H7 (cell line): Measurements from ENCODE around the gene KCNIP1. TPM values are rescaled to one million over a fixed set of nuclear protein-coding genes. Genes with fewer than 3 reads are reported as not detected.
"Not testable (repeated sequence)": the region's sequence is repeated elsewhere in the genome, so short reads cannot be mapped to it uniquely, and the experiment has no call there.

ENCODE experiments used
- DNase-seq: peaks from one replicate; pipeline ENCODE4 v3.0.0; 2012
- H3K27me3 ChIP-seq: 2 replicates; pipeline ENCODE4 v1.6.0; 2011; ENCODE audit warnings: mild to moderate bottlenecking, low read length; ENCODE audit not compliant: control insufficient read depth, insufficient read depth
- H3K36me3 ChIP-seq: replicated peaks from 2 replicates; pipeline ENCODE4 v1.5.1; 2011; ENCODE audit warnings: low read length; ENCODE audit not compliant: control insufficient read depth, insufficient read depth
- H3K4me3 ChIP-seq: 2 replicates; pipeline ENCODE4 v1.5.1; 2011; ENCODE audit warnings: low read depth, mild to moderate bottlenecking, control low read depth, low read length, moderate library complexity; ENCODE audit not compliant: insufficient read depth
- total RNA-seq: library from RNA; depleted of rRNA; stranded (reverse); fragments of >200 nt; shearing (Covaris generic); gene quantifications from 2 replicates; pipeline ENCODE4 v1.2.3, GENCODE V29; 2014

The KCNIP1 gene
- total RNA-seq, 1 experiment from 2014 or later = 0.48 TPM

GRCh38 chr5:170745481-170746071, 241.8 kb downstream of the KCNIP1 start:
- H3K36me3 ChIP-seq = no peaks in the 10 kb centered on the region
- H3K4me3 ChIP-seq = no peak overlapping the region
- DNase-seq = peak; percentile 85
- H3K27me3 ChIP-seq = no peaks in the 10 kb centered on the region

DNA sequence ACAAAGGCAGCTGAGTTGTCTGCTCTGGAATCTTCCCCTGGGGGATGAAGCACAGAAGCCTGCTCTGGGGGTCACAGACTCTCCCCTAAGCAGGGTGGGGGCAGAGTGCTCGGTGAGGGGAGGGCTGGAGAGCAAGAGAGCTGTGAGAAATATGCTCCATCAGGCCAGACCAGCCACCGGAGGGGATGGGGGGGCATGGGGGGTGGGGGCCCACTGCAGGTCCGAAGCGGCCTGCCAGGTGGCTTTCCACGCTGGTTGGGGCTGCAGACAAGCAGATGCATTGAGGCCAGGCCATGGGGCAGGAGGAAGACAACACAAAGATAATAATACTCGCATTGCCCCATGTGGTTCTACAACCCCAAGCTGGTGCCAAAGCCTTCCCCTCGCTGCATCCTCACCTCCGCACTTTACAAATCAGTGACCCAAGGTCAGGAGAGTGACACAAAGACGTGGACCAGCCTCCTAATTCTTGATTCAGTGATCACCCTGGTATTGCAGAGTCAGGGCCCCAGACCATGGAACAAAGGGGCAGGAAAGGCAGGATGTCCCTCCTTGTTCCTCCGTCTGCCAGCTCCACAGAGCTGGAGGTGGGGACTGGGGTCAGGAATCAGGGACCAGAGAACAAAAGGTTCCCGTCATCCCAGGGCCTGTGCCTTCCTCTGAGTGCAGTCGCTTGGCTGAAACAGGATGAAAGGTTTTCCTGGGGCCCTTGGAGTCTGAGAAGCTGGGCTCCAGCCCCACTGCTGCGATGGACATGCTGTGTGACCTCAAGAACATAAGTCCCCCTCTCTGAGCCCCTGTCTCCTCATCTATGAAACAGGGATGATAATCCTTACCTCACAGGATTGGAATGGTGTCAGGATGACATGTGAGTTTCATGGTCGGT, 242.5 kb downstream of the KCNIP1 start:
- H3K36me3 ChIP-seq = no peaks in the 10 kb centered on the region
- no peak overlapping the region for H3K4me3 ChIP-seq
- H3K27me3 ChIP-seq = no peaks in the 10 kb centered on the region
- no peak for DNase-seq

GRCh38 chr5:170746961-170747340, 243.1 kb downstream of the KCNIP1 start:
- Histone ChIP-seq H3K27me3 (no peaks in the 10 kb centered on the region), H3K4me3 (no peak overlapping the region), H3K36me3 (no peaks in the 10 kb centered on the region)
- DNase-seq = no peak

DNA sequence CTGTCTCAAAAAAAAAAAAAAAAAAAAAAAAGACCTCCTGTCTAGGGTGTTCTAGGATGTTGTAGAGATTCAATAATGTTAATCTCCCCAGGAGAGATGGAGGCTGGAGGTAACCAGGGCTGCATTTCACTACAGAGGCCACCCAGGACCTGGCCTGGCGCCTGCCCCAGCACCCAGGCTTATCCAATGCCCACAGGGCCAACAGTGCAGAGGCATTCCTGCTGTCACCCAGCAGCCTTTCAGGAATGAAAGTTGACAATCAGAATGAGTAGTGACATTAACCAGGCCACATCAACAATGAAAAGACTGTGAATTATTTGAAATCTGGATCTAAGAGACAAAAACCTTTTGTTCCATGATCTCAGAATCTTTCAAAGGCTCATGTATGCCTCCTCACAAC, 243.5 kb downstream of the KCNIP1 start:
- no peak for DNase-seq
- no peaks in the 10 kb centered on the region for H3K27me3 ChIP-seq
- H3K4me3 ChIP-seq = no peak overlapping the region
- H3K36me3 ChIP-seq = no peaks in the 10 kb centered on the region

GRCh38 chr5:170747851-170748250, 244.0 kb downstream of the KCNIP1 start:
- H3K36me3 ChIP-seq = no peaks in the 10 kb centered on the region
- H3K4me3 ChIP-seq = no peak overlapping the region
- peak; percentile 75 for DNase-seq
- no peaks in the 10 kb centered on the region for H3K27me3 ChIP-seq

DNA sequence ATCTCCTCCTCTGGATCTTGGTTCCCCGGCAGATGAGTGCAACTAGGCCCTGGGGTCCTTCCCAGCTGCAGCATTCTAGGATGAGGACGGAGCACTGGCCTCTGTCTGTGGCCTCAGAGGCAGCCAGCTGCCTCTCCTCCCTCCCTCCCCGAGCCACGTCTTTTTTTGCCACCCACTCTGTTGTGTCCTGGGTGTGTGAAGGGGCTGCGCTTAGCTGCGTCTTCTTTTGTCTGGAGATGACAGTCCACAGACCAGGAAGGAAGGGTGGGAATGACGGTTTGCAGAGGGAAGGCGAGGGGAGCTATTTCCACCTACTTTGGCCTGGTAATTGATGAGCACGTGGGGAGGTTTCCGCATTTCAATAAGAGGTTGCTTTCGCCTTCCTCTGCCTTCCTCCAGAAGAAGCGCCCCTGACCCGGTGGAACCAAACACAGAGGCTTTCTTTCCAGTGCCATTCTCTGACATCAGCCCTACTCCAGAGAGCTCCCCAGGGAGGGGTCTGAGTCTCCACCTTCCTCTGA, 245.2 kb downstream of the KCNIP1 start:
- no peaks in the 10 kb centered on the region for H3K36me3 ChIP-seq
- H3K4me3 ChIP-seq = no peak overlapping the region
- no peak for DNase-seq
- no peaks in the 10 kb centered on the region for H3K27me3 ChIP-seq

DNA sequence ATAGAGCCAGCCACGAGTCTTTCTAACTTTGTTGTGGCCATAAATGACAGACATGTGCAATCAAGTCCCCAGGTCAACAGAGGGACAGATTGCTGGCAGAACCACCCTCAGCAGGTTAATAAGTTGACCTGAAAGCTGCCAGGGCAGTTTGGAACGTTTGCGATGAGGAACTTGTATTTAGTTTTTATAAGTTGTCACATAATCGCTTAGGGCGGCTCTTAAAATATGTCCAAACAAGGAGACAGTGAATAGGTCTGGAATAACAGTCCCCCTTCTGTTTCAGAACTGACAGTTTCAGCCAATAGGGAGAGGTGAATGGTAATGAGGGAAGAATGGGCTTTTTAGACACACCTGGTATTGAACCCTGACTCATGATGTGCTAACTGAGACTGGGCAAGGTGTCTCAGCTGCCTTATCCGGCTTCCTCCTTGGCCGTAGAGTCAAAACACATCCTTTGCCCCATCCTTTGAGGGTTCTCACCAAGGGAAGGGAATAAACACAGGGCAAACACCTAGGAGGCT, 246.2 kb downstream of the KCNIP1 start:
- H3K4me3 ChIP-seq = no peak overlapping the region
- no peak for DNase-seq

DNA sequence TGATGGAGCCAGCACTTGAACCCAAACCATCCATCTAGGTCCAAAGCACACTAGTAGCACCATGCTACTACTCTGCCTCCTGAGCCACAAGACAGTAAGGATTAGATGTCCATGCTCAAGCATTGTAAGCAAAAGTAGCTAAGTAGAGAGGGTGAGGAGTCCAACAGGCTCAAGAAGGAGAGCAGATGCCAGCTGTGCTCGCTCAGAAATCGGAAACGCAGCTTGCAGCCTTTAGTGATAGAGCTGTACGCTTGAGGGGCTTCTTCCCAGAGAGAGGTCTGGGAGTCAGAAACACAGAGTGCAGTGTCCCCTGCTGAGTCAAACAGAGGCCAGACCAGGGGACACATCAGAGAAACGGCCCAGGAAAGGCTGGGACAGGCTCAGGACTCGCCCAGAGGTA, 247.0 kb downstream of the KCNIP1 start:
- Histone ChIP-seq H3K36me3 (no peaks in the 10 kb centered on the region), H3K27me3 (no peaks in the 10 kb centered on the region), H3K4me3 (no peak overlapping the region)
- no peak for DNase-seq

More for the DNA sequence above, 246.2 kb downstream of the KCNIP1 start:
- Histone ChIP-seq H3K27me3 (no peaks in the 10 kb centered on the region), H3K36me3 (no peaks in the 10 kb centered on the region)

GRCh38 chr5:170751631-170752030, 247.8 kb downstream of the KCNIP1 start:
- no peaks in the 10 kb centered on the region for H3K36me3 ChIP-seq
- no peaks in the 10 kb centered on the region for H3K27me3 ChIP-seq
- no peak for DNase-seq
- no peak overlapping the region for H3K4me3 ChIP-seq

DNA sequence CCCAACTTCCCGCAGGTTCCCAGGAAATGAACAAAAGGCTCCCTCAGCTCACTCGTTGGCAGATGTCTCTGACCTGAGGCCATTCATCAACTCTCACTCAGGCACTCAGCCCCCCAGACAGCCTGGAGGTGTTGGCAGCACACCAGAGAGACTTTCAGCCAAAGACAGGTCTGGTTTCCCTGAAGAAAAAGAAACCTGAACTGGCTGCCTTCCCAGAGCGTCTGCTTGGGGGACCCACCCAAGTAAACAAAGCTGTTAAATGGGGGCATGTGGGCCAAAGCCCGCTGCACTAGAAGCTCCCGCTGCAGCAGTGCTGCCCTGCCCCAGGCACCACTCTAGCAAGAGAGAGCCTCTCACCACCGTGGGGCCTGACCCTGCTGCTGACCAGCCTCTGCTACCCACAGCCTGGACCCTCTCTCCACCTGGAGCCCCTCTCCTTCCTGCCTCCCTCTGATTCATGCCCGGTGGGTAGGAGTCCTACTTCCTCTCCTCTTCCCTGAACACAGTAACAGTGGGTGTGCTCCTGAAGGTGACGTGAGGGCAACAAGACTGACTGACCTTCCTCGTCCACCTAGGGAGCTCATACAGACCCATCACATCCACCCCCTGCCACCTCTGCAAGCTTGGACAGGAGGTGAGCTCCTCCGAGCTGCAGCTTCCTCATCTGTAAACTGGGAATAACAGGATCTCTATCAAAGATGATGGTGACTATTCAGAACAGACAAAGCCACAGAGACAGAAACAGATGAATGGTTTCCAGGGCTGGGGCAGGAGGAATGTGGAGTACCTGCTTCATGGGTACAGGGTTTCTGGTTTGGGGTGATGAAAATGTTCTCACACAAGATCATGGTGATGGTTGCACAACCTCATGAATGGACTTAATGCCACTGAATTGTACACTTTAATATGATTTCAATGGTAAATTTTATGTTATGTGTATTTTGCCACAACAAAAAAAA, 248.7 kb downstream of the KCNIP1 start:
- DNase-seq = no peak
- Histone ChIP-seq H3K4me3 (no peak overlapping the region), H3K36me3 (no peaks in the 10 kb centered on the region), H3K27me3 (no peaks in the 10 kb centered on the region)

- Histone ChIP-seq H3K36me3 (no peaks in the 10 kb centered on the region), H3K4me3 (no peak overlapping the region), H3K27me3 (no peaks in the 10 kb centered on the region)
- DNase-seq = no peak
Measured at GRCh38 chr5:170753311-170753710, 249.5 kb downstream of the KCNIP1 start.

DNA sequence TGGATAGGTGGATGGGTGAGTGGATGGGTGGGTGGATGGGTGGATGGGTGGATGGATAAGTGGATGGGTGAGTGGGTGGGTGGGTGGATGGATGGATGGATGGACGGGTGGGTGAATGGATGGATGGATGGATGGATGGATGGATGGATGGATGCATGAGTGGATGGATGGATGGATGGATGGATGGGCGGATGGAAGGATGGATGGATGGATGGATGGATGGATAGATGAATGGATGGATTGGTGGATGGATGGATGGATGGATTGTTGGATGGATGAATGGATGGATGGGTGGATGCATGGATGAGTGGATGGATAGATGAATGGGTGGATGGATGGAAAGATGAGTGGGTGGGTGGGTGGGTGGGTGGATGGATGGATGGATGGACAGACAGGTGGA, 250.7 kb downstream of the KCNIP1 start:
- H3K27me3 ChIP-seq, DNase-seq, H3K36me3 ChIP-seq, H3K4me3 ChIP-seq: not testable (repeated sequence)

DNA sequence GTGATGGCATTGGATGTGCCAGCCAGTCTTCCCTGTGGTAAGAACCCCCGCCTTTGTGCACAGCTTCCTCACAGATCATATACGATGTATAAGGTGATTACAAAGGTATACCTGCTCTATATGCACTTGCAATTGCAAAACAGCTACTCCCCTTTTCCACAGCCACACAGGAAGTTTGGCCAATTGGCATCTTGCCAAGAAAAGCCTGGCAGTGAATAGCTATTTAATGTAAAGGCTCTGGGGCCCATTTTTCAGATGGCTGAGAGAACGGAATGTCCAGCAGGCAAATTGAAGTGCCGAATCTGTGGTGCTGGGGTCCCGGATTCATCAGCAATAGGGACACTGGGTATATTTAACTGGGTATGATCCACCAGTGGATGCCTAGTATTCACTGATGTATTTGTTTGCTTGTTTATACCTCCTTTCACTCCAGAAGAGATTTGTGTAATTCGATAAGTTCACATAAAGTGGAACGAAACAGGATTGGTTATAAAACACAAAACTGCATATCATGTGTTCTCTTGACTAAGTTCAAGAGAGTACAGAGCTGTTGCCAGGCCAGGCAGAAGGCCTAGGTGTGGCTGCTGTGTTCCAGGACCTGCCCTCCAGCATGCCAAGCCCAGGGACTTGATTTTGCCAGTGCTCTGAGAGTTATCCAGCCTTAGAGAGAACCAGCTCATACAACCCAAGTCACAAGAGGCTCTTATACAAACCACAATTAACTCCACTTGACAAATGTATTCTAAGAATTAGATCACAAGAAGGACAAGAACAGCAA, 252.0 kb downstream of the KCNIP1 start:
- Histone ChIP-seq H3K36me3 (no peaks in the 10 kb centered on the region), H3K4me3 (no peak overlapping the region), H3K27me3 (no peaks in the 10 kb centered on the region)
- DNase-seq = no peak

DNA sequence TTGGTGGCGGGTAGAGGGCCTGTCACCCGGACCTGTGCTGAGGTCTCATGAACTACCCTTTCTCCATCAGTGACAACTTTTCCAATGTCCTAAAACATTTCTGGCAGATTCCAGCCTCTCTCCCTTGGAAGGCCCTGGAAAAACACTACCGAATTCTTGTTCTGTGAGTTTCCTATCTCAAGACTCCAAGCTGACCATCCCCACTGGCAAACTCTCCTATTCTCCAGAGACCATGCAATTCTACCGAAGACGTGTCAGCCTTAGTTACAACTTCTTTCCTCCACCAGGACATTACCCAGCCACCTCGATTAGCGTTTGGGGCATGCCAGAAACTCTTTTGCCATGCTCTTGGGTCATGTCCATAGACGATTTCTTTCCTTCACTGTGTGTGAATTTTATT, 252.9 kb downstream of the KCNIP1 start:
- H3K4me3 ChIP-seq = no peak overlapping the region
- H3K36me3 ChIP-seq = no peaks in the 10 kb centered on the region
- no peaks in the 10 kb centered on the region for H3K27me3 ChIP-seq
- DNase-seq = no peak
